GM12878 (cell line): ENCODE data around the gene MBLAC2. TPM values are rescaled to one million over a fixed set of nuclear protein-coding genes. Genes with fewer than 3 reads are reported as not detected.

Experiments used
- ATAC-seq: fragments of 200-7000 bp; cut with Tn5 transposase; 3 replicates; pipeline ENCODE4 v1.9.1; 2020; ENCODE audit warnings: mild to moderate bottlenecking, moderate library complexity
- BruUV-seq: library from RNA; stranded (reverse); fragments of 400-500 nt; replicated peaks from 2 replicates; lab custom pipeline; 2021; lab: Mats Ljungman, UMichigan
- CTCF ChIA-PET: fragments of 300-600 bp; sonication (Branson Sonifier 250); formaldehyde crosslinking; extraction: SDS; loops from one replicate; lab custom pipeline; 2021; ENCODE audit warnings: inconsistent platforms; lab: Yijun Ruan, JAX
- POLR2A ChIA-PET: fragments of 350-600 bp; formaldehyde crosslinking; extraction: SDS; loops from one replicate; lab custom pipeline; 2021; ENCODE audit warnings: inconsistent platforms; lab: Charles Lee
- RAD21 ChIA-PET: fragments of 300-600 bp; sonication (Branson Sonifier 250); formaldehyde crosslinking; loops from one replicate; lab custom pipeline; 2023; ENCODE audit warnings: antibody characterized with exemption; ENCODE audit not compliant: unreplicated experiment; lab: Charles Lee
- SMC1A ChIA-PET: fragments of 300-600 bp; sonication (Branson Sonifier 250); formaldehyde crosslinking; loops from one replicate; lab custom pipeline; 2023; ENCODE audit not compliant: unreplicated experiment, uncharacterized antibody; lab: Charles Lee
- DNase-seq: peaks from one replicate; pipeline ENCODE4 v3.0.0-alpha.2; 2011; ENCODE audit warnings: low read depth, low spot score
- FAIRE-seq: peaks from 3 replicates; lab custom pipeline; 2011; peaks lifted over from hg19 to GRCh38; lab: Jason Lieb, UNC
- H2AFZ ChIP-seq: 2 replicates; pipeline ENCODE4 v1.6.0; 2011; ENCODE audit warnings: low read depth, low read length, control low read depth; ENCODE audit not compliant: control insufficient read depth
- H3K27ac ChIP-seq: 2 replicates; pipeline ENCODE4 v1.5.1; 2011; ENCODE audit warnings: control low read depth; ENCODE audit not compliant: control insufficient read depth, insufficient read depth
- H3K27me3 ChIP-seq, 2 experiments: replicated peaks in 1 of 2; 2 replicates each; pipeline versions ENCODE4 v1.6.0 to v1.6.1; 2011; ENCODE audit warnings: low read length in 1 of 2; ENCODE audit not compliant: control insufficient read depth in 2 of 2, insufficient read depth in 2 of 2
- H3K36me3 ChIP-seq, 2 experiments: 2 replicates each; pipeline ENCODE4 v1.5.1; 2011; ENCODE audit warnings: low read length in 1 of 2; ENCODE audit not compliant: control insufficient read depth in 2 of 2, insufficient read depth in 2 of 2
- H3K4me1 ChIP-seq: 2 replicates; pipeline ENCODE4 v1.6.1; 2011; ENCODE audit warnings: mild to moderate bottlenecking, low read length, moderate library complexity, mixed read lengths; ENCODE audit not compliant: control insufficient read depth, insufficient read depth
- H3K4me2 ChIP-seq: 2 replicates; pipeline ENCODE4 v1.6.0; 2011; ENCODE audit warnings: control low read depth; ENCODE audit not compliant: control insufficient read depth, insufficient read depth
- H3K4me3 ChIP-seq: fragments of 200-600 bp; sonication (generic); 2 replicates; pipeline ENCODE4 v1.5.1; 2016
- H3K79me2 ChIP-seq: 2 replicates; pipeline ENCODE4 v1.6.0; 2011; ENCODE audit warnings: low read length; ENCODE audit not compliant: control insufficient read depth, insufficient read depth
- H3K9ac ChIP-seq: 2 replicates; pipeline ENCODE4 v1.8.0; 2011; ENCODE audit warnings: low read length, control low read depth, mixed read lengths; ENCODE audit not compliant: control insufficient read depth, insufficient read depth
- H3K9me3 ChIP-seq: replicated peaks from 3 replicates; pipeline ENCODE4 v1.5.1; 2011; ENCODE audit warnings: mild to moderate bottlenecking, low read length; ENCODE audit not compliant: control insufficient read depth, insufficient read depth
- H4K20me1 ChIP-seq: 2 replicates; pipeline ENCODE4 v1.6.0; 2011; ENCODE audit not compliant: control insufficient read depth, insufficient read depth
- BACH1 ChIP-seq: fragments of 450-650 bp; IDR thresholded peaks from 2 replicates; pipeline ENCODE4 v1.6.1; 2017; ENCODE audit warnings: mild to moderate bottlenecking, borderline replicate concordance
- BMI1 ChIP-seq: fragments of 450-650 bp; IDR thresholded peaks from 2 replicates; pipeline ENCODE4 v1.6.1; 2016; ENCODE audit warnings: mild to moderate bottlenecking, moderate library complexity, borderline replicate concordance
- CEBPB ChIP-seq, 2 experiments: fragments of 150-350 bp in 1 of 2; IDR thresholded peaks; 2 replicates each; pipeline ENCODE4 v1.6.1; 2012 to 2014; ENCODE audit warnings: low read depth in 2 of 2, low read length in 2 of 2, borderline replicate concordance in 1 of 2, inconsistent platforms in 1 of 2
- EZH2 ChIP-seq: IDR thresholded peaks from 2 replicates; pipeline ENCODE4 v1.6.1; 2012; ENCODE audit warnings: low read depth, mild to moderate bottlenecking, control low read depth, inconsistent platforms, low read length, borderline replicate concordance; ENCODE audit not compliant: control insufficient read depth
- FOXM1 ChIP-seq: IDR thresholded peaks from 2 replicates; pipeline ENCODE4 v1.6.1; 2012; ENCODE audit warnings: low read depth, mild to moderate bottlenecking, inconsistent platforms, low read length, moderate library complexity
- GATAD2B ChIP-seq: fragments of 450-650 bp; conservative IDR thresholded peaks from 2 replicates; pipeline ENCODE4 v1.6.1; 2017; ENCODE audit warnings: low read depth, mild to moderate bottlenecking, moderate library complexity
- MEF2A ChIP-seq: IDR thresholded peaks from 2 replicates; pipeline ENCODE4 v1.6.1; 2011; ENCODE audit warnings: low read depth, mild to moderate bottlenecking, low read length, moderate library complexity; ENCODE audit not compliant: insufficient read depth
- MEF2B ChIP-seq: fragments of 450-650 bp; IDR thresholded peaks from 2 replicates; pipeline ENCODE4 v1.6.1; 2018; ENCODE audit warnings: mild to moderate bottlenecking, moderate library complexity; ENCODE audit not compliant: partially characterized antibody, poor library complexity, severe bottlenecking
- NFIC ChIP-seq: IDR thresholded peaks from 2 replicates; pipeline ENCODE4 v1.6.1; 2012; ENCODE audit warnings: low read depth, mild to moderate bottlenecking, inconsistent platforms, low read length, moderate library complexity
- NFXL1 ChIP-seq: fragments of 450-650 bp; IDR thresholded peaks from 2 replicates; pipeline ENCODE4 v1.6.1; 2017; ENCODE audit warnings: antibody characterized with exemption, mild to moderate bottlenecking, borderline replicate concordance
- POLR2AphosphoS5 ChIP-seq: IDR thresholded peaks from 2 replicates; pipeline ENCODE4 v1.6.1; 2011; ENCODE audit warnings: mild to moderate bottlenecking, low read length, inconsistent platforms
- POU2F2 ChIP-seq: IDR thresholded peaks from 3 replicates; pipeline ENCODE4 v1.6.1; 2011; ENCODE audit warnings: low read depth, mild to moderate bottlenecking, low read length, borderline replicate concordance
- SMAD5 ChIP-seq: IDR thresholded peaks from 2 replicates; pipeline ENCODE4 v1.6.1; 2016; ENCODE audit warnings: antibody characterized with exemption, low read depth
- SREBF2 ChIP-seq: IDR thresholded peaks from 2 replicates; pipeline ENCODE4 v1.6.1; 2012; ENCODE audit warnings: mild to moderate bottlenecking, low read length
- STAT1 ChIP-seq: fragments of 450-650 bp; conservative IDR thresholded peaks from 2 replicates; pipeline ENCODE4 v1.6.1; 2014; ENCODE audit warnings: antibody characterized with exemption, mild to moderate bottlenecking
- YBX1 ChIP-seq: fragments of 450-650 bp; IDR thresholded peaks from 2 replicates; pipeline ENCODE4 v1.6.1; 2016; ENCODE audit warnings: antibody characterized with exemption
- WGBS: methylation state at CpG from one replicate; pipeline ENCODE4 v1.1.6; 2016; ENCODE audit warnings: low lambda C conversion rate; ENCODE audit not compliant: insufficient replicate concordance, insufficient coverage; ENCODE audit errors: missing lambda C conversion rate; 5-methylcytosine and 5-hydroxymethylcytosine counted together
- in situ Hi-C: fragments of 300-500 bp; cut with MboI; formaldehyde crosslinking; loops from 9 replicates; pipeline ENCODE4 v1.14.3; 2018; ENCODE audit warnings: mixed read lengths
- intact Hi-C: fragments of 100-400 bp; cut with micrococcal nuclease; formaldehyde crosslinking; loops from one replicate; pipeline ENCODE4 v1.14.2; 2022; ENCODE audit not compliant: unreplicated experiment
- polyA plus RNA-seq, 11 experiments: library from polyadenylated mRNA; depleted of rRNA in 4 of 11; unstranded in 6 of 11; stranded (reverse) in 5 of 11; fragments of >200 nt; fragmentation: Nextera tagmentation in 4 of 11; fragmentation: Illumina TruSeq in 1 of 11; extraction: Ambion mirVana in 4 of 11; extraction: Trizol in 1 of 11; gene quantifications; 1 replicate in 1 of 11; 2 replicates in 10 of 11; pipeline versions ENCODE4 v1.2.1 to v1.2.3, GENCODE V29; 2011 to 2016; ENCODE audit warnings: inconsistent platforms in 2 of 11, missing spikeins in 2 of 11, low read depth in 1 of 11
- total RNA-seq, 4 experiments: library from RNA; depleted of rRNA in 3 of 4; stranded (reverse); fragments of >200 nt in 3 of 4; fragmentation: Illumina TruSeq in 1 of 4; extraction: Trizol in 1 of 4; gene quantifications; 2 replicates each; pipeline versions ENCODE4 v1.2.1 to v1.2.3, GENCODE V29; 2013 to 2021

MBLAC2 gene
- total and polyA plus RNA-seq, 10 of the 15 experiments (the other 5 are each of a cell fraction or from before 2014, with no cell fraction given): 2.0 to 10.5 (median 7.1) TPM

DNA sequence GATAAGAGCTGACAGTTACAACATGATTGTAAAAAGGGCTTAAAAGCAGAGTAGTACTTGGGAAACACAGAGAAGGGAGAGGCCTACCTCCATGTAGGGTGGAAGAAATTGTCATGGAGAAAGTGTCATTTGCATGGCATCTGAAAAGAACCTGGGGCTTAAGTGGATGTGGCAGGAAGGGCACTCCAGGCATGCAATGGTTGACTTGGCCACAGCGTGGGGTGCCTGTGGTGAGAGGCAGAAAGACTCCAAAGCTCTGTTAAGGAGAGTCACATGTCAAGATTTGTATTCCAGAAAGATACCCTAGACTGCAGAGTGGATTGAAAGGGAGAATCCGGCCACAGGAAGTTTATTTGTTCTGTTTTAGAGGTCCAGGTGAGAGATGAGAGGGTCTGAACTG lies 2.5 kb upstream of the MBLAC2 start:
- ATAC-seq: no peak
- Histone ChIP-seq H3K27me3 (no peaks in the 10 kb centered on the region), H3K4me1 (peaks cover 3% of the 10 kb centered on the region; the same call in 1 of the 2 replicates), H3K36me3 (no peaks in the 10 kb centered on the region), H3K27ac (no peak overlapping the region), H2AFZ (no peak overlapping the region), H3K4me3 (peak overlapping the region; percentile 8; the same call in 1 of the 2 replicates), H3K9ac (no peak overlapping the region), H3K4me2 (peak overlapping the region; percentile 10), H4K20me1 (no peaks in the 10 kb centered on the region), H3K9me3 (no peaks in the 10 kb centered on the region), H3K79me2 (peaks cover 29% of the 10 kb centered on the region)
- WGBS: 88% methylated on average over 2 of the region's 2 CpGs
- ChIA-PET SMC1A (interaction anchor here (1.0 to 2.0 kb wide), 8 partner anchors 10 to 127 kb away, joined by 3 to 9 read pairs (median 6); partner anchors contain the start of gene LYSMD3), POLR2A (interaction anchor here (1.2 kb wide), 1 partner anchor 11 kb away, joined by 6 read pairs; no protein-coding TSS in a partner anchor), RAD21 (interaction anchor here (1.0 to 4.6 kb wide), 5 partner anchors 23 to 67 kb away, joined by 3 to 37 read pairs (median 4); partner anchors contain the start of gene LYSMD3), CTCF (interaction anchor here (0.7 to 4.9 kb wide), 8 partner anchors 10 to 325 kb away, joined by 3 to 30 read pairs (median 4); partner anchors contain the start of gene LYSMD3)
- DNase-seq: no peak
- TF ChIP-seq GATAD2B: no peak
- TF ChIP-seq MEF2A: no peak
- TF ChIP-seq STAT1: no peak
- no peak for TF ChIP-seq POU2F2
- TF ChIP-seq MEF2B: no peak
- no peak for TF ChIP-seq BMI1
- TF ChIP-seq BACH1: no peak
- no peak for TF ChIP-seq SMAD5
- TF ChIP-seq CEBPB (IDR thresholded peaks at IDR 0.05; ENCODE audit: borderline replicate concordance in 1 of 2, low read depth in 2 of 2, low read length in 2 of 2): no peak
- no peak for TF ChIP-seq POLR2AphosphoS5
- no peak for TF ChIP-seq YBX1
- no peak for TF ChIP-seq NFXL1
- TF ChIP-seq FOXM1: no peak
- no peak for TF ChIP-seq EZH2
- no peak for TF ChIP-seq NFIC
- TF ChIP-seq SREBF2: no peak
- no TSS peak for BruUV-seq
- no peak for FAIRE-seq
- intact Hi-C loops: loop anchor here (10.0 kb wide), 1 partner anchor 908 kb away; the partner anchor contains the start of gene ARRDC3
- in situ Hi-C loops: no loop called here
